NCI-H146 (cell line): ENCODE measurements around the gene PDZK1IP1.

ENCODE experiments used
- DNase-seq: peaks from one replicate; lab custom pipeline; 2025; lab: John Stamatoyannopoulos, UW

Gene PDZK1IP1

GRCh38 chr1:47189844-47190508, at the start of gene PDZK1IP1:
PDZK1IP1 (minus strand) TSS chr1:47190036; CDS start chr1:47189932, 104 bp downstream.
- no peak for DNase-seq

- DNase-seq: no peak
Measured at GRCh38 chr1:47238935-47239592, 49.2 kb upstream of the PDZK1IP1 start.

GRCh38 chr1:47235806-47236205, 46.0 kb upstream of the PDZK1IP1 start:
- no peak for DNase-seq

- no peak for DNase-seq
Measured at GRCh38 chr1:47235241-47235681, 45.4 kb upstream of the PDZK1IP1 start.

- DNase-seq: no peak
Measured at GRCh38 chr1:47233186-47233585, 43.4 kb upstream of the PDZK1IP1 start.

GRCh38 chr1:47232187-47232874, 42.5 kb upstream of the PDZK1IP1 start, which contains the start of gene TAL1:
TAL1 (minus strand) TSS chr1:47232225; CDS start chr1:47225888, 6,337 bp downstream.
- DNase-seq: no peak

GRCh38 chr1:47231301-47232186, 41.7 kb upstream of the PDZK1IP1 start:
- DNase-seq: peak; percentile 2

GRCh38 chr1:47230692-47231300, 41.0 kb upstream of the PDZK1IP1 start:
- no peak for DNase-seq

GRCh38 chr1:47229886-47230691, 40.3 kb upstream of the PDZK1IP1 start:
- DNase-seq: no peak

- no peak for DNase-seq
Measured at GRCh38 chr1:47229031-47229885, 39.4 kb upstream of the PDZK1IP1 start.

- DNase-seq: no peak
Measured at GRCh38 chr1:47228644-47229030, 38.8 kb upstream of the PDZK1IP1 start.

- DNase-seq: no peak
Measured at GRCh38 chr1:47227341-47228232, 37.8 kb upstream of the PDZK1IP1 start.

- DNase-seq: no peak
Measured at GRCh38 chr1:47226839-47227215, 37.0 kb upstream of the PDZK1IP1 start.

- DNase-seq: peak; percentile 4
Measured at GRCh38 chr1:47226121-47226838, 36.4 kb upstream of the PDZK1IP1 start.

GRCh38 chr1:47225430-47226100, 35.7 kb upstream of the PDZK1IP1 start:
- peak; percentile 20 for DNase-seq

GRCh38 chr1:47224676-47225399, 35.0 kb upstream of the PDZK1IP1 start:
- no peak for DNase-seq
